Left renal cortex interstitium (tissue), 4 donors: ENCODE results near the gene SERPING1. TPM values are rescaled to one million over a fixed set of nuclear protein-coding genes. Genes with fewer than 3 reads are reported as not detected.

Experiments
- DNase-seq, 4 donors: peaks; one replicate each; pipeline ENCODE4 v3.0.0-alpha.2; 2013; ENCODE audit warnings: low read depth in 4 of 4, low spot score in 2 of 4, missing footprints in 1 of 4
- polyA plus RNA-seq, 4 donors: library from polyadenylated mRNA; unstranded; fragments of 120-200 nt; gene quantifications; one replicate each; pipeline ENCODE4 v1.2.1, GENCODE V29; 2013; ENCODE audit not compliant: insufficient read length in 4 of 4

The SERPING1 gene
- polyA plus RNA-seq, 4 donors: 145 to 174 (median 160) TPM

DNA sequence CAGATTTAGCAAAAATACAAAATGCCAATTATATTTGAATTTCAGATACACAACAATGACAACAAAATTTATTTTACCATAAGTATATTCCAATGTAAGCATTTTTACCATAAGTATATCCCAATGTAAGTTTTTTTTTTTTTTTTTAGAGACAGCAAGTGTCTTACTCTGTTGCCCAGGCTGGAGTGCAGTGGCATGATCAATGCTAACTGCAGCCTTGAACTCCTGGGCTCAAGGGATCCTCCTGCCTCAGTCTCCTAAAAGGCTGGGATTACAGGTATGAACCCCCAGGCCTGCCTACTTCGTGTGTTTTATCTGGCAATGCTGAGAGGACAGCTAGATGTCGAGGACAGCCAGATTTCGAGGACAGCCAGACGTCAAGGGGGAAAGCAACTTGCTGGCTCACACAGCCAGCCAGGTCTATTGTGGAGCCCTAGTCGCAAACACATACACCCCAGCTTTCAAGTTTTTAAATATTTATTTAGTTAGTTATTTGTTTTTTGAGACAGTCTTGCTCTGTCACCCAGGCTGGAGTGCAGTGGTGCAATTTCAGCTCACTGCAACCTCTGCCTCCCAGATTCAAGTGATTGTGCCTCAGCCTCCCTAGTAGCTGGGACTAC is 1.1 kb upstream of the SERPING1 start:
- no peak for DNase-seq

DNA sequence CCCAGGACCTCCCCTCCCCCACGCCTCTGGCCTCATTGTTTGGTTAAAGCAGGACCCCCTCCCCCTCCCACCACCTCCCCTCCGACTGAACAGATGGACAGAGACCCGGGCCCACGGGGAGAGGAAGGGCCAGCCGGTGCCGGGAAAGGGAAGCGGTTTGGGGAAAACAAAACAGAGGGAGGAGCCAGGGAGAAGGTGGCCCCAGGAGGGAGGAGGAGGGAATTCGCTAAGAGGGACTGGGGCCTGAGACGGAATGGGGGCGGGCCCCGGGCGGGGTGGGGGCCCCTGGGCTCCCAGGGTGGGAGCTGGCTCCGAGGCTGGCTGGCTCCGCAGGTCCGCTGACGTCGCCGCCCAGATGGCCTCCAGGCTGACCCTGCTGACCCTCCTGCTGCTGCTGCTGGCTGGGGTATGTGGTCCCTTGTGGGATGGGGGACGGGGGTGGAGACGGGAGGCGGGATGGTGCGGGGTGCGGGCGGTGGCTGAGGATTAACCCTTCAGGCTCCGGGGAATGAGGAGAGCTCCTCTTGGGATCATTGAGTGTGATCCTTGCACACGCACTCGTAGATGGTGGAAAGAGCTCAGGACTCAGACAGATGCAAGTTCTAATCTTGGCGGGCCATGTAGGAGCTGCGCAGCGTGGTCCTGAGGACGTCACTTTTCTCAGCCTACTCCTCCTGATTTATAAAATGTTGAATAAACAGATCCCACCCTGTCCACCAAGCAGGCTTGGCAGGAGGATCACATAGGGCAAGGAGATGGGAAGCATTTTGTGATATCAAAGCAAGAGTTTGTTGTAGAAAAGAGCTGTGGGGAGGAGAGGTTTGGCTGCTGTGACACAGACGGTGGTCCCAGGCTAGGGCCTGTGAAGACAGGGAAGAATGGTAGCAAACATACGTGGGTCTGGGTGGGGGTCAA is 688 bp downstream of the SERPING1 start:
- peak; percentile 43 to 73 (median 64) for DNase-seq

DNA sequence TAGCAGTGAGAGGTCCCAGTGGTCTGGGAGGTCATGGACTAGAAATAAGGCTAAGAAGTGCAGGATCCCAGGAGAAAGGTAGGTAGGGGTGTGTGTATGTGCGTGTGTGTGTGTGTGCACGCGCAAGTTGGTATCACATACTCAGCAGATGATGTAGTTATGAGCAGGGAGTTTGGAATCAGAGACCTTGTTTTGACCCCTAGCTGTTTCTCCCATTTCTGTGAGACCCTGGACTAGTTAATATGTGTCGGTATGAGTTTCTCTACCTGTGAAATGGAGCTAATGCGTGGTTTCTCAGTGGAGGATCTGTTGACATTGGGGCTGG is 1.3 kb downstream of the SERPING1 start:
- DNase-seq: no peak

DNA sequence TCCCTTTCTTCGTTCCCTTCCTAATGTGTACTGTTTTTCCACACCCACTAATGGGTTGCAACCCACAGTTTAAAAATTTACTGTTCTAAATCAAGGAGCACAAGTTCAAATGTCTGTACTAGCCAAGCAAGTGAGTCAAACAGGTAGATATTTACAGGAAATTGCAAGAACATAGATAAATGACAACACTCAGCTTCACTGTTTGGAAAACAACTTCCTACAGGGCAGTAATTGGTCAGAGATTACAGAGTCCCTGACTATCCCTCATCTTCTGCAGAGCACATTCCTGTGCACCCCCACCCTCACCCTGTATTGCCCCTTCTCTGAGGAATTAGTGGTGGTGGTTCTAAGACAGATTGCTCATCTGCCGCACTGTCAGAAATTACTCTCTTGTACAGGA is 1.9 kb downstream of the SERPING1 start:
- no peak for DNase-seq

GRCh38 chr11:57601297-57601696 is 3.8 kb downstream of the SERPING1 start:
- DNase-seq: no peak

GRCh38 chr11:57604296-57605027 is 7.0 kb downstream of the SERPING1 start:
- no peak for DNase-seq

GRCh38 chr11:57605028-57605420 is 7.5 kb downstream of the SERPING1 start:
- no peak for DNase-seq

DNA sequence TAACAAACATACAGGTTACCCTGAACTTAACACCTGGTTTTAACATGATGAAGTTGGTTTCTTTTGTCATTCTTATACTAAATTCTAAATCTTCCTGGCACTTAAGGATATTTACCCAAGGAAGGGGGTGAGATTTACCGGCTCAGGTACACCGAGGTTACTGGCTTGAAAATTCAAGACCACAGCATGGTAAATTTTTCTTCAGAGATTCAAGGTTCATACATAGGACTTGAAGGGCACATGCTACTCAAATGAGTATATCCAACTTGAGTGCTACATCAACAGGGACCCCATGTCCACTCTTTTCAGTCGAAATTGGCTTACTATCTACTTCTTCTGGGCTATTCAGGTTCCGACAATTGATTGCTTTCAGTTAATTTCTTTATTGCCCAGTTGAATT is 12.7 kb downstream of the SERPING1 start:
- no peak for DNase-seq

GRCh38 chr11:57614234-57614772 is 16.8 kb downstream of the SERPING1 start:
- no peak for DNase-seq

DNA sequence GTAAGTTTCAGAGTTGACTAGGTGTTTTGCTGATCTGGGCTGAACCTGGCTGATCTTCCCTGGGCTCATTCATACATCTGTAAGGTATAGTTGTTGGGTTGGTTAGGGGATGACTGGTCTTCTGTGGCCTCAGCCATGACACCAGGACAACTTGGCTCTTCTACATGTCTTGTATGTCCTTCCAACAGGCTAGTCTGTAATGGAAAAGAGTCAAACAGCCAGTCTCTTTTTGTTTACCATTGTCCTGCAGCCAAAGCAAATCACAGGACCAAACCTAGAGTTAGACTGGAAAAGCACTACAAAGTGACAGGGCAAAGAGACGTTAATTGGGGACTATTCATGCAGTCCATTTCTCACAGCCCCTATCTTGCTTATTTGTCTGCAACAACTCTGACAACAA is 17.8 kb downstream of the SERPING1 start:
- no peak for DNase-seq

GRCh38 chr11:57616595-57616994 is 19.1 kb downstream of the SERPING1 start:
- no peak for DNase-seq

DNA sequence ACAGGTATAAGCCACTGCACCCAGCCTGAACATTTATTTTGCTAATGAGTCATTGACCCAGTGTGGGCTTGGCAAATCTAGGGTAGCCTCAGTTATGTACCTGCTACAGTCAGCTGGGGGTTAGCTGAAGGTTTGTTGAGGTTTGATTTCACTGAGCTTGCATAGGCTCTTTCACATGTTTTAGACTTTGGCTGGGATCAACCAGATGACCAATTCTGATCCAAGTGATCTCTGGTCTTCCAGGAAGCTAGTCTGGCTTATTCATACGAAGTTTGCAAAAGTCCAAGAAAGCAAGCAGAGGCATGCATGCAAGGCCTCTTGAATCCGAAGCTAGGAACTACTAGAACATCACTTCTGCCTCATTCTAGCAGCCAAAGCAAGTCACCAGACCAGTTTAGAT is 21.0 kb downstream of the SERPING1 start:
- DNase-seq: no peak

DNA sequence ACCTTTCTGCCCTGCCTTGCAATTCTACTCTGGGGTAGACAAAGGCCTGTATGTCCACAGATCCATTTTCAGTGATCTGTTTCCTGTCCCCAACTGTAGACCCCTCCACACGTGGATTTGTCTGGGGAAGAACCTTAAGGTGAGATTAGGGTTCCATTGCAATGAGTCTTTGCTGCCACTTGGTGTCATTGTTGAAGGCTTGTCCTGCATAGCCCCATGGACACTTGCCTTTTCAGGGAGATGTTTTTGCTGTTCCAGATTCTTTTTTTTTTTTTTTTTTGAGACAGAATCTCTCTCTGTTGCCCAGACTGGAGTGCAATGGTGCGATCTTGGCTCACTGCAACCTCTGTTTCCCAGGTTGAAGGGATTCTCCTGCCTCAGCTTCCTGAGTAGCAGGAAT is 21.8 kb downstream of the SERPING1 start:
- DNase-seq: no peak

GRCh38 chr11:57620467-57620866 is 23.0 kb downstream of the SERPING1 start:
- DNase-seq: no peak

- no peak for DNase-seq
These were observed 24.8 kb downstream of the SERPING1 start for GRCh38 chr11:57622263-57622662.

DNA sequence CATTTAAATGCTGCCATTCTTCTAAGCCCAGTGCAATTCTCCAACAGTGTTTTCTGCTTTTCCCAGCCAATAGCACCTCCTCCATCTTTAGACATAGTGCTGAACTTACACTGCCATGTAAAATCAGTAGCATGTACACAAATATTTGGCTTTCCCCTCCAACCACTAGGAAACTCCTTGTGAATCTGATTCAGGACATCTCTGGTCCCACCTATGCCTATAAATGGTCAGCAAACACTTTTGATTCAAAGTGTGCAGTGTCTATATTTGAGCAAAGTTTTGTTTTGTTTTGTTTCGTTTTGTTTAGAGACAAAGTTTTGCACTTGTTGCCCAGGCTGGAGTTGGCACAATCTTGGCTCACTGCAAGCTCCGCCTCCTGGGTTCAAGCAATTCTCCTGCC is 27.4 kb downstream of the SERPING1 start:
- no peak for DNase-seq

DNA sequence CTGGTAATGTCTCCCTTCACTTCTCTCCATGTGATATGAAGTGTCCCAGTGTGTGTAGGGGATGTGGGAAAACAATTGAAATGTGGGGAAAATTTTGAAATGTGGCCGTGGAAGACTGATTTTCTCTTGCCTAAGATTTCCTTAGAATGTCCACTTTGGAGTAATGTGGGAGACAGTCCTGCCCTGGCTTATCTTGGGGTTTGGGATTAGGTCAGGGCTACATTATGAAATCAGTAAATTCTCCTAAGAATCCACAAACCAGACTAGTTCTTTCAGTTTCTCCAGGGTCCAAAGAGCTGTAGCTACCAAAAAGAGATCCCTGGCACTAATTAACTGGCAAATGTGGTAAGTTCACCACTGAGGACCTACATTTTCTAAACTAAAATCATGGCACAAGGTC is 29.4 kb downstream of the SERPING1 start:
- no peak for DNase-seq

GRCh38 chr11:57630171-57630570 is 32.7 kb downstream of the SERPING1 start:
- no peak for DNase-seq

DNA sequence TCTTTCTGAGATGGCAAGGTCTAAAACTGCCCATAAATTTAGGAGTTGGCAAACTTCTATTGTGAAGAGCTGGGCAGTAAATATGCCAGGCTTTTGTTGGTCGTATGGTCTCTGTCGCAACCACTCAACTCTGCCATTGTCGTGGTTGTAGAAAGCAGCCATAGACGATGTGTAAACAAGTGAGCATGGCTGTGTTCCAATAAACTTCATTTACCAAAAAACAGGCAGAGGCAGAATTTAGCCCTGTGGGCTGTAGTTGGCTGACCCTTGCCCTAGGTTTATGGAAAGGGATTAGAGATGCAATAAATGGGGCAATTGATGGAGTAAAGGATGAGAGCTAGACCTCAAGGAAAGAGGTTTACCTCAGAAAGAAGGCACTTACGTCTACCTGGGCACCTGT is 34.6 kb downstream of the SERPING1 start:
- no peak for DNase-seq

DNA sequence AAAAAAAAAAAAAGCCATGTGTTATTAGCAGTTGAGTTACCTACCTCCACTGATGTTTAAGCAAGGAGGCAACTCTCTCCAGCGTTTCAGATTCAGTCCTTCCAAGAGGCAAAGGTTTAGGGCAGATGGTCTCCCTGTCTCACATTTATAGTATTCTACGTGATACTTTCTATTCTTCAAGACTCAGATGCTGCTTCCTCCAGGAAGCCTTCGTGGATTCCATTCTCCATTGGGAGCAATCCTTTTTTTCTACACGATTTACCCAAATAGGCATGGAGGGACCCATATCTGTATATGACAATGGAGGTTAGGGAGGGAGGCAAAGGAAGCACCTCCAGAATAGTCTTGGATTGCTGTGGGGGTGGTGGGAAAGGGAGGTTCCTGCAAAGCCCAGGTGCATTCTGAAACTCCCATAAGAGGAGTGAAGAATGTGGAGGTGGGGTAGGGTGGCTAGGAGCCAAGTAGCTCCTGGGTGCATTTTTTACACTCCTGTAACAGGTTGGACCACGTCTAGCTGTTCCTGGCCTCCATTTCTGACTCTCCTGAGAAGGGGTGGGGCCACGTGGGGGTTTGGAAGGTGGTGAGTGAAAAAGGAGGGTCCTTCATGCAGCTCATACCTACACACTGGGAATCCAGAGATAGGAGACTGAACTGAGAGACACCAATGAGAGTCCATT is 36.0 kb downstream of the SERPING1 start:
- no peak for DNase-seq

DNA sequence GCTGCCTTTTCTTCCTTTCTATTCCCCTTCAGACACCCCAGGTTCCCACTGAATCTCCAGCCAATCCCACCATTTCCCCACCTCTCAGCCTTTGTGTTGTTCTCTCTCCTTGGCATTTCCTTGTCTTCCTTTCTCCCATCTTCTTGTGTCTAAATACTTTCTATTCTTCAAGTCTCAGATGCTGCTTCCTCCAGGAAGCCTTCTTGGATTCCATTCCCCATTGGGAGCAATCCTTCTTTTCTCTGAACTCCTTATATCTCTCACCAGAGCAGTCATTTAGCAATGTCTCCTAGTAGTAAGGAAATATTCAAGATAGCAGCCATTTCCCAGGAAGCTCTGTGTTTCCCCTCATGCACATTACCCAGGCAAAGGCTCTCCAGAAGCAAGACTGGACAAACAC is 36.8 kb downstream of the SERPING1 start:
- DNase-seq: no peak
